HepG2 (cell line): ENCODE data around the gene FRAS1. TPM values are rescaled to one million over a fixed set of nuclear protein-coding genes. Genes with fewer than 3 reads are reported as not detected.
A peak's percentile ranks its signal among the peaks of the same experiment; 100 is the strongest.

Experiments used
- HES4 ChIP-seq: sonication (generic); formaldehyde crosslinking; IDR thresholded peaks from 2 replicates; pipeline ENCODE4 v1.9.0; 2021; ENCODE audit warnings: mild to moderate bottlenecking, missing genetic modification reagents, borderline replicate concordance
- HINFP ChIP-seq: sonication (generic); formaldehyde crosslinking; IDR thresholded peaks from 2 replicates; pipeline ENCODE4 v1.4.0; 2020; ENCODE audit warnings: low read depth, mild to moderate bottlenecking, missing genetic modification reagents
- IKZF4 ChIP-seq: sonication (generic); formaldehyde crosslinking; IDR thresholded peaks from 2 replicates; pipeline ENCODE4 v1.5.1; 2020; ENCODE audit warnings: borderline replicate concordance, mild to moderate bottlenecking, low read depth, missing genetic modification reagents; ENCODE audit errors: not compliant biosample characterization
- MTERF4 ChIP-seq: sonication (generic); formaldehyde crosslinking; IDR thresholded peaks from 2 replicates; pipeline ENCODE4 v1.8.0; 2023; ENCODE audit warnings: mild to moderate bottlenecking, missing genetic modification reagents
- NCOA1 ChIP-seq: sonication (generic); formaldehyde crosslinking; IDR thresholded peaks from 2 replicates; pipeline ENCODE4 v1.9.0; 2021; ENCODE audit warnings: missing genetic modification reagents
- NR2F1 ChIP-seq, 2 experiments: fragments of 450-650 bp in 1 of 2; formaldehyde crosslinking in 1 of 2; IDR thresholded peaks; 2 replicates each; pipeline versions ENCODE4 v1.5.0 to v1.6.1; 2016 to 2020; ENCODE audit warnings: mild to moderate bottlenecking in 1 of 2, missing compliant biosample characterization in 1 of 2, missing genetic modification reagents in 1 of 2, moderate library complexity in 1 of 2
- SAP130 ChIP-seq: IDR thresholded peaks from 2 replicates; pipeline ENCODE4 v1.6.1; 2016; ENCODE audit warnings: low read depth
- TFE3 ChIP-seq: IDR thresholded peaks from 2 replicates; pipeline ENCODE4 v1.6.1; 2016
- THAP9 ChIP-seq: sonication (generic); formaldehyde crosslinking; IDR thresholded peaks from 2 replicates; pipeline ENCODE4; 2020; ENCODE audit warnings: missing genetic modification reagents, mild to moderate bottlenecking, borderline replicate concordance
- USF2 ChIP-seq, 2 experiments: sonication (generic) in 1 of 2; formaldehyde crosslinking in 1 of 2; IDR thresholded peaks; 2 replicates each; pipeline versions ENCODE4 v1.5.1 to v1.6.1; 2011 to 2020; ENCODE audit warnings: borderline replicate concordance in 1 of 2, low read depth in 1 of 2, low read length in 1 of 2, mild to moderate bottlenecking in 1 of 2, missing genetic modification reagents in 1 of 2, moderate library complexity in 1 of 2
- ZNF12 ChIP-seq: sonication (generic); formaldehyde crosslinking; IDR thresholded peaks from 2 replicates; pipeline ENCODE4 v1.5.0; 2020; ENCODE audit warnings: missing genetic modification reagents
- ZNF484 ChIP-seq: sonication (generic); formaldehyde crosslinking; IDR thresholded peaks from 2 replicates; pipeline ENCODE4 v1.5.1; 2020; ENCODE audit warnings: mild to moderate bottlenecking, low read depth, missing genetic modification reagents, borderline replicate concordance
- ZNF574 ChIP-seq: sonication (generic); formaldehyde crosslinking; IDR thresholded peaks from 2 replicates; pipeline ENCODE4 v1.4.0; 2020; ENCODE audit warnings: missing genetic modification reagents
- ZNF678 ChIP-seq: sonication (generic); formaldehyde crosslinking; IDR thresholded peaks from 2 replicates; pipeline ENCODE4 v1.4.0; 2020; ENCODE audit warnings: mild to moderate bottlenecking, missing genetic modification reagents
- ZNF777 ChIP-seq: sonication (generic); formaldehyde crosslinking; IDR thresholded peaks from 2 replicates; pipeline ENCODE4 v1.4.0; 2020; ENCODE audit warnings: missing genetic modification reagents
- polyA plus RNA-seq, 8 experiments: library from polyadenylated mRNA; depleted of rRNA in 3 of 8; stranded (reverse) in 7 of 8; unstranded in 1 of 8; fragments of >200 nt; fragmentation: Illumina TruSeq in 4 of 8; extraction: Trizol in 4 of 8; gene quantifications; 2 replicates each; pipeline versions ENCODE4 v1.2.1 to v1.2.3, GENCODE V29; 2011 to 2016; ENCODE audit warnings: low read depth in 4 of 8, missing spikeins in 1 of 8, mixed read lengths in 1 of 8; ENCODE audit not compliant: insufficient read depth in 1 of 8
- total RNA-seq, 5 experiments: library from RNA; depleted of rRNA; stranded (reverse); fragments of >200 nt; fragmentation: Illumina TruSeq; extraction: Trizol; gene quantifications; 2 replicates each; pipeline ENCODE4 v1.2.3, GENCODE V29; 2016; ENCODE audit warnings: low read depth in 1 of 5

Gene FRAS1
- total and polyA plus RNA-seq, 2 of the 13 experiments (the other 11 are each of a cell fraction or from before 2014, with no cell fraction given): 22.5 to 31.6 TPM

GRCh38 chr4:78584863-78585547 is 527.9 kb downstream of the FRAS1 start (continued):
- TF ChIP-seq USF2 (IDR thresholded peaks at IDR 0.05; ENCODE audit: low read depth, low read length) (no peak), USF2 (CRISPR knock-in tag; IDR thresholded peaks at IDR 0.05; ENCODE audit: borderline replicate concordance) (no peak), HINFP (CRISPR knock-in tag) (no peak), NR2F1 (CRISPR knock-in tag; IDR thresholded peaks at IDR 0.05) (peak; percentile 80 to 88), SAP130 (CRISPR knock-in tag) (peak; percentile 67), ZNF574 (CRISPR knock-in tag) (no peak), IKZF4 (CRISPR knock-in tag) (no peak), ZNF484 (no peak), ZNF777 (CRISPR knock-in tag) (no peak), ZNF678 (no peak), HES4 (CRISPR knock-in tag) (no peak), TFE3 (CRISPR knock-in tag) (no peak), MTERF4 (no peak), NCOA1 (CRISPR knock-in tag) (no peak), THAP9 (CRISPR knock-in tag) (no peak), ZNF12 (no peak)
